ENCODE data around the gene ACER3. TPM values are rescaled to one million over a fixed set of nuclear protein-coding genes. Genes with fewer than 3 reads are reported as not detected.

Gene ACER3
- total and polyA plus RNA-seq, 2 experiments from 2014 or later, result 6.2 to 26.5 TPM

GRCh38 chr11:77026743-77027142, 166.0 kb downstream of the ACER3 start (continued):
- no peak for TF ChIP-seq ZNF462 (CRISPR knock-in tag; IDR thresholded peaks at IDR 0.05)

- Histone ChIP-seq H3K4me3 (no peak overlapping the region), H4K20me1 (replicated peaks; ENCODE audit: insufficient read depth) (no peaks in the 10 kb centered on the region; the same call in 1 of the 2 replicates), H3K9me2 (ENCODE audit: insufficient read depth) (no peaks in the 10 kb centered on the region), H3K79me2 (replicated peaks; ENCODE audit: insufficient read depth) (no peaks in the 10 kb centered on the region), H3K27me3 (ENCODE audit: insufficient read depth) (no peaks in the 10 kb centered on the region), H3F3A (replicated peaks; ENCODE audit: low read depth) (no peaks in the 10 kb centered on the region), H3K4me1 (ENCODE audit: insufficient read depth) (no peaks in the 10 kb centered on the region), H3K36me3 (ENCODE audit: insufficient read depth) (no peaks in the 10 kb centered on the region), H3K27ac (ENCODE audit: low read depth) (no peak overlapping the region), H3K4me2 (no peak overlapping the region), H2AFZ (no peak overlapping the region)
- Mint-ChIP-seq H3K27ac (no peak overlapping the region), H3K9me3 (no peaks in the 10 kb centered on the region; the same call in 2 of the 3 replicates), H3K4me1 (peaks cover 11% of the 10 kb centered on the region), H3K27me3 (ENCODE audit: insufficient read depth, low read depth, poor library complexity) (peaks cover 3% of the 10 kb centered on the region), H3K36me3 (ENCODE audit: low read depth) (no peaks in the 10 kb centered on the region), H3K4me3 (no peak overlapping the region)
- TF ChIP-seq NANOG (IDR thresholded peaks at IDR 0.05; ENCODE audit: borderline replicate concordance), result no peak
- no peak for TF ChIP-seq POLR2AphosphoS5 (IDR thresholded peaks at IDR 0.05; ENCODE audit: low read depth)
- DNase-seq (ENCODE audit: low spot score) (no peak), ATAC-seq (no peak)
Observed at GRCh38 chr11:77027275-77027674, 166.6 kb downstream of the ACER3 start.

- no peaks in the 10 kb centered on the region for H3F3A ChIP-seq (replicated peaks; ENCODE audit: low read depth)
- no peak overlapping the region for H2AFZ ChIP-seq
- H4K20me1 ChIP-seq (replicated peaks; ENCODE audit: insufficient read depth), result no peaks in the 10 kb centered on the region; the same call in 1 of the 2 replicates
- no peak overlapping the region for H3K27ac ChIP-seq (ENCODE audit: low read depth)
- H3K27me3 ChIP-seq (ENCODE audit: insufficient read depth), result no peaks in the 10 kb centered on the region
- Mint-ChIP-seq H3K27me3 (ENCODE audit: insufficient read depth, low read depth, poor library complexity) (peaks cover 3% of the 10 kb centered on the region), H3K9me3 (no peaks in the 10 kb centered on the region; the same call in 2 of the 3 replicates), H3K4me1 (peaks cover 7% of the 10 kb centered on the region), H3K36me3 (ENCODE audit: low read depth) (no peaks in the 10 kb centered on the region), H3K4me3 (no peak overlapping the region), H3K27ac (no peak overlapping the region)
- no peaks in the 10 kb centered on the region for H3K36me3 ChIP-seq (ENCODE audit: insufficient read depth)
- DNase-seq (ENCODE audit: low spot score) (no peak), ATAC-seq (no peak)
- H3K4me3 ChIP-seq, result no peak overlapping the region
- H3K4me1 ChIP-seq (ENCODE audit: insufficient read depth), result peaks cover 7% of the 10 kb centered on the region; the same call in 1 of the 2 replicates
- H3K9me2 ChIP-seq (ENCODE audit: insufficient read depth), result no peaks in the 10 kb centered on the region
- H3K79me2 ChIP-seq (replicated peaks; ENCODE audit: insufficient read depth), result no peaks in the 10 kb centered on the region
- no peak overlapping the region for H3K4me2 ChIP-seq
- TF ChIP-seq JUNB (IDR thresholded peaks at IDR 0.05; ENCODE audit: unreplicated experiment) (no peak), ZNF331 (CRISPR knock-in tag; IDR thresholded peaks at IDR 0.05; ENCODE audit: low read depth) (no peak), ZNF462 (CRISPR knock-in tag; IDR thresholded peaks at IDR 0.05) (no peak), NANOG (IDR thresholded peaks at IDR 0.05; ENCODE audit: borderline replicate concordance) (no peak)
Observed at GRCh38 chr11:77029829-77030228, 169.1 kb downstream of the ACER3 start.
